ENCODE results near the gene RAF1. TPM values are rescaled to one million over a fixed set of nuclear protein-coding genes. Genes with fewer than 3 reads are reported as not detected.

RAF1 gene
- total and polyA plus RNA-seq, 9 of the 15 experiments (the other 6 are each of a cell fraction or from before 2014, with no cell fraction given), result 28.0 to 183 (median 85.6) TPM

GRCh38 chr3:12569836-12570235 lies 94.1 kb downstream of the RAF1 start:
- intact Hi-C loops (cut with micrococcal nuclease) (no loop called here), in situ Hi-C loops (cut with MboI) (no loop called here)
- ChIA-PET POLR2A (interaction anchor here (1.0 to 4.0 kb wide), 3 partner anchors 10 to 12 kb away, joined by 3 to 23 read pairs (median 5); no protein-coding TSS in a partner anchor), CTCF (ENCODE audit: low intra/inter-chr PET ratio) (no interaction called here)
- Histone ChIP-seq H3K9me3 (replicated peaks; ENCODE audit: control insufficient read depth, insufficient read depth, low read depth, low read length) (peaks cover under 1% of the 10 kb centered on the region; the same call in 1 of the 2 replicates), H3K9ac (ENCODE audit: insufficient read depth in 1 of 2, low read depth in 2 of 2, low read length in 2 of 2) (no peak overlapping the region), H3K27me3 (ENCODE audit: control insufficient read depth in 2 of 2, insufficient read depth in 2 of 2, low read length in 2 of 2) (no peaks in the 10 kb centered on the region), H3K4me2 (ENCODE audit: insufficient read depth, low read length) (no peak overlapping the region), H3K36me3 (ENCODE audit: control insufficient read depth, insufficient read depth, low read length) (peaks cover 66% of the 10 kb centered on the region), H3K27ac (ENCODE audit: extremely low read depth, low read depth, low read length) (no peak overlapping the region), H3K79me2 (ENCODE audit: control insufficient read depth, insufficient read depth, low read length) (peaks cover 39% of the 10 kb centered on the region), H4K20me1 (replicated peaks; ENCODE audit: control insufficient read depth, insufficient read depth, low read length) (no peaks in the 10 kb centered on the region), H3K4me1 (replicated peaks in 1 of 2; ENCODE audit: control insufficient read depth in 2 of 2, insufficient read depth in 2 of 2, low read length in 2 of 2) (no peaks in the 10 kb centered on the region), H2AFZ (ENCODE audit: low read depth, low read length) (no peak overlapping the region), H3K4me3 (no peak overlapping the region), H3K9me1 (ENCODE audit: control insufficient read depth, insufficient read depth, low read length) (no peaks in the 10 kb centered on the region)
- FAIRE-seq (no peak), ATAC-seq (no peak), DNase-seq (ENCODE audit: extremely low read depth in 1 of 4, low spot score in 3 of 4) (no peak)
- TF ChIP-seq ZSCAN32 (CRISPR knock-in tag; IDR thresholded peaks at IDR 0.05), result no peak
- no peak for TF ChIP-seq ATF6 (CRISPR knock-in tag; IDR thresholded peaks at IDR 0.05)
- no peak for TF ChIP-seq ZNF561 (CRISPR knock-in tag; conservative IDR thresholded peaks at IDR 0.05)
- no peak for TF ChIP-seq PHF20 (IDR thresholded peaks at IDR 0.05; ENCODE audit: partially characterized antibody)
- no peak for TF ChIP-seq REST (IDR thresholded peaks at IDR 0.05; ENCODE audit: borderline replicate concordance)
- no peak for TF ChIP-seq REST (CRISPR knock-in tag; IDR thresholded peaks at IDR 0.05; ENCODE audit: low read depth)
- 0 out of 2 replicates have a peak, but pooled peaks have one; percentile 3 for TF ChIP-seq CBFA2T3 (IDR thresholded peaks at IDR 0.05)
- TF ChIP-seq HOXB6 (CRISPR knock-in tag; IDR thresholded peaks at IDR 0.05; ENCODE audit: borderline replicate concordance), result no peak
- TF ChIP-seq ETV1 (tag; conservative IDR thresholded peaks at IDR 0.05; ENCODE audit: low read depth), result no peak
- WGBS (ENCODE audit: insufficient coverage, low coverage, missing lambda C conversion rate), result 92% methylated on average over 6 of the region's 6 CpGs
- no TSS peak for BruUV-seq (replicated peaks)

Data from K562 (cell line).